Stimulated activated CD8-positive, alpha-beta memory T cell treated with anti-CD3 and anti-CD28 coated beads, Interleukin-4, amount 100 ng/mL, for 1 hour (primary cell): ENCODE data around the gene NPFF.

ENCODE experiments used
- DNase-seq, 2 donors: peaks; one replicate each; pipeline ENCODE4 v3.0.0-alpha.2; 2020; ENCODE audit warnings: low read depth in 2 of 2, low spot score in 1 of 2

NPFF gene

DNA sequence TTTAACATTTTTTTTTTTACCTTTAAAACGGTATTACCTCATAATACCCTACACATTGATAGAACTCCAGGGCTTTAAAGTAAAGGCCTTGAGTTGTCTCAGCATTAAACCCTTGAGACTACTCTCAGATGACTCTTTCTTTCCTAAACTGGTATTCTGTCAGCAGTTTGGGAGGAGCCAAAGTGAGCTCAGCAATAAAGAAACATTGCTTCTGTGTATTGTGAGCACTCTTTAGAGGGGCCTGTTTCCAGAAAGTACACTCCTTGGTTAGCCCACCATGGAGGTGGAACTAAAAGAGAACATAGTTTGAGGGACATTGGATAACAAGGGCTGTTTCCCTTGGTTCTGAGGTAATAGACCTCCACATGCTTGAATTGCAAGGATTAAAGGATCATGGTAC lies 28.4 kb downstream of the NPFF start:
- DNase-seq = no peak

DNA sequence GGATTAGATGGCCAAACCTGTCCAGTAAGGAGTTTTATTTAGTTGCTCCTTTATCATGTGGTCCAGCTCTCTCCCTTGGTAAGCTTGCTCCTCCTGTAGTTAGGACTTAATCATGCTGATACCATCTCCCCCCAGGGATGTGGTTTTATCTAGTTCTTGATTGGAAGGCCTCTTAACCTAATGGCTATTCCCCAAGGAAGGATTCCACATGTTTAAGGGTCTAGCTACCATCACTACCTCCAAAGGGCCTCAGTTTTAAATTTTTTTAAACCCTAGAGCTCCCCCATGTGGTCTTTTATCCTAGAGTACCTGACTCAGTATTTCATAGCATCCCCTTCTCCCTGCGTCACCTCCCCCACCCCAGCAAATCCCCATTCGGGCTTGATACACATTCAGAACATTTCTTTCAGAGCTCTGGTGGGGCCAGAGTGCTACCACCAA lies 30.5 kb downstream of the NPFF start:
- DNase-seq = no peak

DNA sequence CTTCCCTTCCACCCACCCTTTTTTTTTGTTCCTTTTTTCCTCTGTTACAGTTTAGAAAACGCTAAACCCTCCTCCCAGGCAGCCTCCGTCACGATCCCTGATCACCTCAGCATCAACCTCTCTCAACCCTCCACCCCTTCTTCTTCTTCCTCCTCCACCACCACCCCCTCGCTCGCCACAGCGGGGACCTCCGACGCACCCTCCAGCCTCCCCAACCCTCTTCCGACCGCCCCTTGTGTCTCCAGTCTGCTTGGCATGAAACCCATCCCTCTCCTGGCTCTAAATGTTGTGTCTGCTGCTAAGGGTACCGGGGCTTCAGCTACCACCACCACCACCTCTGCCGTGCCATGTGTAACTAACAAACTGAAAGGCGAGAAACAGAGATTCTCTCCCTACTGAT lies 32.5 kb downstream of the NPFF start:
- DNase-seq = no peak

DNA sequence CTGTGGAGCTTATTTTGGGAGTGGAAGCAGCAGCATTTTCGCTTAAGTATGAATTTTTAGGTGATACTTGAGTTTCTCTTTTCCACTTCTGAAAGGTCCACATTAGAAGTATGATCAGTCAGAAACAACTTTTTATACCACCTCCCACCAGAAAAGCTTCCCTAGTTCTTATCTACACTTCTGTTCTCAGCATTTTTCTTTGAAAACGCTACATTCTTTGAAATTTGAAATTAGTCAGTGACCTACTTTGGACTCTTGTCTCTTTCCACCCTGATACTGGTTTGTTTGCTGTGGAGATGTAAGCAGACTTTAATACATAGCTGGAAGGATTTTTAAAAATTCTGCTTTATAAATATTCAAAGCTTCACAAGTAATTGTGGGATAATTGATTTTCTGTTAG lies 33.2 kb downstream of the NPFF start:
- no peak for DNase-seq

DNA sequence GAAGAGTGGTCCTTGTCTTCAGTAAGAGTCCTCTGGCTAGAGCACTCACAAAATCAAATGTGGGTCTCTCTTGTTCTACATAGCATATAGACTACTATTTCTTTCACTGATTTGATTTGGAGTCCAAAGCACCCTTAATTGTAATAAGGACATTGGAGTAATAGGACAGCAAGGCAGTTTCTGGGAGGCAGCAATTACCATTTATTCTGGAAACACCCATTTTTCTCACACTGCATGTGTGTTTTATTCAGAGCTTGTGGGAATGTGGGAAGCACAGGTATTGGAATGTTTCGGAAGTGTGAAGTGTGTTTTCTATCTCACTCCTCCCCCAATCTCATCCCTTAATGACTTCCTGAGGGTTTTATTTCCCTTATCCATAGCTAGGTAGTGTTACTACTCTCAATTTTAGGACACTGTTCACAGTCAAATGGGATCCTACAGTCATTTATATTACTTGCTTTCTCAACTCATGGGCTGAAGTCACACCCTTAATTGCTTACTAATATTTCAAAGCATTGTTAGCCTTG lies 35.2 kb downstream of the NPFF start:
- no peak for DNase-seq

DNA sequence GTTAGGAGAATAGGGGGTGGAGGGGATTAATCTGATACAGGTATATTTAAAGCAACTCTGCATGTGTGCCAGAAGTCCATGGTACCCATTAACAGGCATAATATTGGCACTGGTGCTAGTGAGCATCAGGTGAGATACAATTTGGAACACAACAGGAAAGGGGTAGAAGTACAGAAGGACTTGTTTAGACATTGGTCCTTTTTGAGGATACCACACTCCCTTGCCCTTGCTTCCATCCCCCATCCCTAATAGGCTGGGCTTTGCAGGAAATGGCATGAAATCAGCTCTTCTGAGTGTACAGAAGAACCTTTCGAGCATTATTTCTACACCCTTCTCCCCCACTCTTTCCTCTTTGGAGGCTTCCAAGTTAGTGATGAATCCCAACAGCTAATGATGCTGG lies 39.0 kb downstream of the NPFF start:
- DNase-seq = no peak

DNA sequence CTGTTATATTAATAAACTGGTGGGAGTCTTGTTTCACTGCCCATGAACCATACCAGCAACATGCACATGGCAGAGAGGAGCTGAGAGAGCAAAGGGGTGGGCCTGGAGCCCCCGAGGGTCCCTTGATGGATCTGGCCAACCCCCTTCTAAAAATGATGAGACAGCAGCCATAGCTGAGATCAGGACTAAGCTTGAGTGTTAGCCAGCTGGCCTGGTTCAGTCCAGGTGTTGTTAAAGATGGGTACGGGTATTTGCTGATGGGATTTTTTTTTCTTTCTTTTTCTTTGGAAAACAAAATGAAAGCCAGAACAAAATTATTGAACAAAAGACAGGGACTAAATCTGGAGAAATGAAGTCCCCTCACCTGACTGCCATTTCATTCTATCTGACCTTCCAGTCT lies 39.4 kb downstream of the NPFF start:
- no peak for DNase-seq

DNA sequence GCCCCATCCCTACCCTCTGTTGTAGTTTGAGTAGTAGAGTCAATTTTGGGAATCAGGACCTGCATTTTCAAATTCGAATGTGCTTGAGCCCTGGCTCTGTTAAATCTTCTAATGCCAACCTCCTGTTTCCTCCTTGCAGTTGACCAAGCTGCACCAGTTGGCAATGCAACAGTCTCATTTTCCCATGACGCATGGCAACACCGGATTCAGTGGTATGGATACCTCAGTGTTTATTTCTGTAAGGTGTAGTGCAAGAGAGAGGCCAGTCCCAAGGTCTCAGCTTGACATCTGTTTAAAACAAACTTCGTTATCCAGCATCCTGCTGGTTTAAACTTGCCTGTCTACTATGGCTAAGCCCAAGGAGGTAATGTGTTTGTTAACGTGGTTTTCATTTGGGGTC lies 40.2 kb downstream of the NPFF start:
- no peak for DNase-seq

DNA sequence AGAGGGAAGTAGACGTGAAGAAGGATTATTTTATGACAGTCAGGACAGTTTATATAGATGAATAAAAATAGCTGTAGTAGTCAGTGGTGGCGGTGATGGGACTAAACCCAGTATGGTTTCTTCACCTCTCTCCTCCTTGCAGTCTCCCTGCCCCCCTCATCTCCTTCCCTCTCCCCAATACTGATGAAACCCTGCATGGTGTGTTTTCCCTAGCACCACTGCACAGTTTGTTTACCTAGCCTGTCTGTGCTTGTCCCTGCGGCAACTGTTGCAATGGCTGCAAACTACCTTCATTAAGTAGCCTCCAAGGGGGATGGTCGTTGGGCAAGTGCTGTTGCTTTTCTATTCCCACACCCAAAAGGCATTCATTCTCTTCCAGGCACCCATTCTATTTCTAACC lies 40.6 kb downstream of the NPFF start:
- no peak for DNase-seq

DNA sequence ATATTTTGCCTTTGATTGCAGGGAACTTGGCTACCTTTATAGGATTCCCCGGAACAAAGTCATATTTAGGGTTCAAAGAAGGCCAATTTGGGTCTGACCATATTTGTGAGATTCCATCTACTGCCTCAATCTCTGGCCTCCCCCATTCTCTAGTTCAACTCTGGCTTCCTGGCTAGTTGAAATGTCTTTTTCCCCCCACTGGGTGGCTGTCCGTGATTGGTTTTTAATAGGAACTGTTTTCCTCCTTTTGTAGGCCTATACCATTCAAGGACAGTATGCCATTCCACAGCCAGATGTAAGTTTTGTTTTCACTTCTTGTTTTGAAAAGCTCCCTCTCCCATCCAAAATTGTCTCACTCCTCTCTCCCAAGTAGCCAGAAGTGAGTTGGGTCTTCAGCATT lies 41.6 kb downstream of the NPFF start:
- DNase-seq = no peak

DNA sequence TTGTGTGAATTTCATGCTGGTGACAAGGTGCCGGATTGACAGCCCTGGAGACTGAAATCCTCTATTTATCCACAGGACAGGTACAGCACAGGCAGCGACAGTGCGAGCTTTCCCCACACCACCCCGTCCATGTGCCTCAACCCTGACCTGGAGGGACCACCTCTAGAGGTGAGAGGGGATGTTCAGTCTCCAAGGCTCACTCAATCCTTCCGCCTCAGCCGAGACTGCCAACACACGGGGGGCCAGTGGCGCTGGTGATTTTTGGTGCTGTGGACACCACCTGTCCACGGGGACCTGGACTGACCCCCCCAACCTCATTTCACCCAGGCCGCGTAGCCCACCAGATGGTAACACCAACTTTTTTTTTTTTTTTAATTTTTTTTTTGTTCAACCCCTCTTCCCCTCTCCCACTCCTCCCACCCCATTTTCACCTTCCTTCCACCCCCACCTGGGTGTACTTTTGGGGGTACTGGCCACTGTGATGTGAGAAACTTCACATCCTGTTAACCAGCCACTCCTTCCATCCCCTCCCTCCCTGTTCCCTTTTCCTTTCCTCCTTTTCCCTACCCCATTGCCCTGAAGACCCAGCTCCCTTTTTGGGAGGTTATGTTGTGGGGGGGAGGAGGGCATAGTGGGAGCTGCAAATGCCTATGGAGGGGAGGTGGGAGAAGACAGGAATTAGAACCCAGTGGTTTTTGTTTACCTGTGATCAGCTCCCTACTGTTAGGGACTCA lies 42.4 kb downstream of the NPFF start:
- DNase-seq = no peak

DNA sequence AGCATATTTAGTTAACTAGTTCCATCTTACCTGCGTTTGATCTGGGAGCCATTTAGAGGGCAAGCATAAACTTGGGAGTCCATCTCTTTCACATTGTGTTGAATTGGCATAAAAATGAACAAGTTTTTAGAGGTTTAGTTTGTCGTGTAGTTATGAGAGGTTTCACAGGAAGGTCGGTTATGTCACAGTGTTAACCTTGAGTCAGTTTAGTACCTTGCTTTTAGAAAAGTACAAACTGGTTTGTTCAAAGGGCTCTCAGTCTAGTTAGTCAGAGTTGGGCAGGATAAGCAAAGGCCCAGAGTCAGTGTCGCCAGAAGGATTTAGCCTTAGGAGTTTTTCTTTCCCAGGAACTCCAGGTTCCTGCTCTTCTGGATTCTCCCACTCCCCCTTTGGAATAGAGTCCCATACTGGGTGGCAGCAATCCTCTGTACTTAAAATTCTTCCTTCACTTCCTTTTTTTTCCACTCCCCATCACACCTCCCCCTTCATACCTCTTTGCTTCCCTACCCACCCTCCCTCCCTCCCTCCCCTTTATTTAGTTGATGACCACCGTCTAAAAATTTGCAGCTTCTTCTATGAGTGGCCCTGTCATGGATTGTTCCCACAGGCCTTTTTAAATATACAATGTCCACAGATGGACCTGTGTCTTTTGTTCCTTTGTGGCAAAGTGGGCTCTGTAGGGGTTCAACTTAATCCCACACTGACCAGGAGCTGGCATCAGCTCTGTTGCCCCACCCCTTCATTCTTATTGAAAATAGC lies 43.3 kb downstream of the NPFF start:
- DNase-seq = no peak

DNA sequence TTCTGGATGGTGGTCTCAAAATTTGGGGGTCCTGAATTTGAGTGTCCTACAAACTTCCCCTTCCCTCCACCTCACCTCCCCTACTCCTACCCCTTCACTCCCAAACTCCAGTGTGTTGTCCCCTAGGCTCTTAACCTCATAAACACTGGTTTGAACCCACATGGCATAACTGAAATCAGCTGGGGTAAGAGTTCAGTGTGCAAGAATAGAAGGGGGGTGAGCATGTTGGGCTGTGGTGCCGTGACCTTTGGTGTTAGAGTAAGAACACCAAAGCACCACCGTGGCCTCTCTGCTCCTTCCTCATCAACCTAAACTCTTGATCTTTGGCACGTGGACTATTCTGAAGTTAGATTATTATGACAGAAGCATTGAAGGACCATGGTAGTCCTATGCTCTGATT lies 44.3 kb downstream of the NPFF start:
- DNase-seq = no peak

DNA sequence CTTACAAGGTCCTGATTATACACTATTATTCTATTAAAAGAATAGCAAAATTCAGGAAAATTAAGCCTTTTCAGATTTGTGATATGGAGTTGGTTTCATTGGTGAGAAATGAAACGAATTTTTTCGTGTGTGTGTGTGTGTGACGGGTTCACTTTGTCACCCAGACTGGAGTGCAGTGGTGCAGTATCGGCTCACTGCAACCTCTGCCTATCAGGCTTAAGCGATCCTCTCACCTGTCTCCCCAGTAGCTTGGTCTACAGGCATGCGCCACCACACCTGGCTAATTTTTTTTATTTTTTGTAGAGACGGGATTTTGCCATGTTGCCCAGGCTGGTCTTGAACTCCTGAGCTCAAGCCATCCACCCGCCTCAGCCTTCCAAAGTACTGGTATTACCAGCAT lies 45.7 kb downstream of the NPFF start:
- no peak for DNase-seq

DNA sequence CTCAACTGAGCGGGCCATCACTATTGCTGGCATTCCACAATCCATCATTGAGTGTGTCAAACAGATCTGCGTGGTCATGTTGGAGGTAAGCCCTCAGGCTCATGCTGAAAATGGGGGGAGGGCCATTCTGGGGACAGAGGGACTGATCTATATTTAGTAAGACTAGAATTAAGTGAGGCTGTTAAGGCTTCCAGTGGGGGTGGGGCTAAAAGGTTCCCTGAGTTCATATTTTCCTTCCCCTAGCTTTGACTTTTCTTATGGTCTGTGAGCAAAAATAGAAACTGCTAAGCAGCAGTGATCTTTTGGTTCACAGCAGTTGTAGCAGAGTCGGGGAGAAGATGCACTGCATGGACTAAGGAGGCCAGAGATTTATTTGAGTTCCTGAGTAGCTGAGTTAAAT lies 46.2 kb downstream of the NPFF start:
- DNase-seq = no peak

DNA sequence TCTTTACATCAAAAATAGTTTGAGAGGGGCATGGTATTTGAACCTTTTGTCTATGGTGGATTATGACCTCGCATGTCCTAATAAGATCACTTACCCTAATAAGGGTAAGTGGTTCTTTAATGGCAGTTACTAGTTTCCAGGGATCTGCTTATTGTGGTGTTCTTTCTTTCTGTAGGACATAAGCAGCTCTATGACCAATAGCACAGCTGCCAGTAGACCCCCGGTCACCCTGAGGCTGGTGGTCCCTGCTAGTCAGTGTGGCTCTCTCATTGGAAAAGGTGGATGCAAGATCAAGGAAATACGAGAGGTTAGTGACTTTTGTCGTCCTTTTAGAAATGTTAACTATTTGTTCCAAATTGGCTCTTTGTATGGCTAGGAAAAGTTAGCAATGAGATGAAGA lies 48.2 kb downstream of the NPFF start:
- DNase-seq = no peak
